ENCODE results near the gene HIC1.

The HIC1 gene

GRCh38 chr17:2061441-2061958 lies 6.6 kb downstream of the HIC1 start:
- no peak for DNase-seq

GRCh38 chr17:2062571-2063183 lies 7.8 kb downstream of the HIC1 start:
- DNase-seq = no peak

GRCh38 chr17:2063261-2064146 lies 8.6 kb downstream of the HIC1 start:
- DNase-seq = no peak

- no peak for DNase-seq
Measured at GRCh38 chr17:2064147-2064489, 9.2 kb downstream of the HIC1 start.

GRCh38 chr17:2064520-2064971 lies 9.6 kb downstream of the HIC1 start:
- no peak for DNase-seq

GRCh38 chr17:2064980-2065785 lies 10.3 kb downstream of the HIC1 start:
- peak; percentile 46 for DNase-seq

GRCh38 chr17:2065949-2066400 lies 11.1 kb downstream of the HIC1 start:
- no peak for DNase-seq

GRCh38 chr17:2067048-2067561 lies 12.2 kb downstream of the HIC1 start:
- DNase-seq = no peak

GRCh38 chr17:2067608-2068024 lies 12.7 kb downstream of the HIC1 start:
- no peak for DNase-seq

- DNase-seq = no peak
Measured at GRCh38 chr17:2068031-2068518, 13.2 kb downstream of the HIC1 start.

- no peak for DNase-seq
Measured at GRCh38 chr17:2068519-2069051, 13.7 kb downstream of the HIC1 start.

GRCh38 chr17:2070241-2071023 lies 15.5 kb downstream of the HIC1 start:
- no peak for DNase-seq

- DNase-seq = no peak
Measured at GRCh38 chr17:2071024-2071385, 16.1 kb downstream of the HIC1 start.

GRCh38 chr17:2071455-2072281 lies 16.8 kb downstream of the HIC1 start:
- peak in 1 of 2 donors; percentile 50 for DNase-seq

- DNase-seq = no peak
Measured at GRCh38 chr17:2074919-2075318, 20.0 kb downstream of the HIC1 start.

- no peak for DNase-seq
Measured at GRCh38 chr17:2075336-2076086, 20.6 kb downstream of the HIC1 start.

GRCh38 chr17:2076087-2076984 lies 21.4 kb downstream of the HIC1 start:
- DNase-seq = no peak

- DNase-seq = no peak
Measured at GRCh38 chr17:2077040-2077439, 22.1 kb downstream of the HIC1 start.

- no peak for DNase-seq
Measured at GRCh38 chr17:2081564-2081963, 26.7 kb downstream of the HIC1 start.

Measured in CD4-positive, alpha-beta T cell treated with Interleukin-1 beta for 1 hour (primary cell).